Left lobe of liver (tissue), 2 donors: ENCODE measurements around the gene TBC1D12. TPM values are rescaled to one million over a fixed set of nuclear protein-coding genes. Genes with fewer than 3 reads are reported as not detected.
"Not testable (repeated sequence)": the region's sequence is repeated elsewhere in the genome, so short reads cannot be mapped to it uniquely, and the experiment has no call there.

Experiments used
- ATAC-seq: fragments of 200-7000 bp; cut with Tn5 transposase; one replicate; pipeline ENCODE4 v1.9.1; 2020; ENCODE audit warnings: mild to moderate bottlenecking, moderate library complexity
- DNase-seq: peaks from one replicate; pipeline ENCODE4 v3.0.0-alpha.2; 2020; ENCODE audit warnings: low spot score
- total RNA-seq: library from RNA; stranded (reverse); gene quantifications from one replicate; pipeline ENCODE4 v1.2.1, GENCODE V29; 2021
- donor health status: DM: no; HTN: no; CAD: no; lungs with moderate emphysema.
- donor health status: DM: no; HTN: yes; CAD: no.

Gene TBC1D12
- 4.5 TPM for total RNA-seq

DNA sequence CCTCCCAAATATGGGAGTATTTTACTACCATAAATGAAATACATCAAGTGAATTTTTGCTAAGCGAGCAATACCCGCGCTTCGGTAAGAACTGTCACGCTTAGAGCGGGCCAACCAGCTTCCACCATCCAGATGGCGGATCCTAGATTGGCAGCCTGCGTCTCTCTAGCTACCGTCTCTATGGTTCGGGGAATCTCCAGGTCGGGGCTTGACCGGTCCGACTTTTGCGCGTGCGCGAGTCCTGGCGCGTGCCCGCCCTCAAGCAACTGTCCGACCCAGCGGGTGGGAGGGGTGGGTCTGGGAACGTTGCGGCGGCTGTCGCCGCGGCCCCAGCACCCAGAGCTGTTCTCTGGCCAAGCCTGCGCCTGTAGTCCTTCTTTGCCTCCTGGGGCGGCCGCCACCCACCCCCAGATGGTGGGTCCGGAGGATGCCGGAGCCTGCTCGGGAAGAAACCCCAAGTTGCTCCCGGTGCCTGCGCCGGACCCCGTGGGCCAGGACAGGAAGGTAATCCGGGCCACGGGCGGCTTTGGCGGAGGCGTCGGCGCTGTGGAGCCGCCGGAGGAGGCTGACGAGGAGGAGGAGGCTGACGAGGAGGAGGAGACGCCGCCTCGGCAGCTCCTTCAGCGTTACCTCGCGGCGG is at the start of gene TBC1D12:
TBC1D12 (plus strand) TSS at position 338 of the 639 bp plus-strand sequence; CDS start at position 411, 73 bp downstream.
- ATAC-seq, result peak; percentile 91
- DNase-seq, result peak; percentile 96

DNA sequence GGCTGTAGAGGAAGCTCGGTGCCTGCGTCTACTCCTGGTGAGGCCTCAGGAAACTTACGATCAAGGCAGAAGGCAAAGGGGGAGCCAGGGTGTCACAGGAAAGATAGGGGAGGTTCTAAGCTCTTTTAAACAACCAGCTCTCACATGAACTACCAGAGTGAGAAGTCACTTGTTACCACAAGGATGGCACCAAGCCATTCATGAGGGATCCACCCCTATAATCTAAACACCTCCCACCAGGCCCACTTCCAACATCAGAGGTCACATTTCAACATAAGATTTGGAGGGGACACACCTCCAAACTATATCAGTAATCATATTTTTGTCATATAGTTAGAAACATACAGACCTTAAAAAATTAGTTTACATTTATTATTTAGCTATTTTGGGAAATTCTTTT is 49.0 kb upstream of the TBC1D12 start:
- DNase-seq (no peak), ATAC-seq (no peak)

DNA sequence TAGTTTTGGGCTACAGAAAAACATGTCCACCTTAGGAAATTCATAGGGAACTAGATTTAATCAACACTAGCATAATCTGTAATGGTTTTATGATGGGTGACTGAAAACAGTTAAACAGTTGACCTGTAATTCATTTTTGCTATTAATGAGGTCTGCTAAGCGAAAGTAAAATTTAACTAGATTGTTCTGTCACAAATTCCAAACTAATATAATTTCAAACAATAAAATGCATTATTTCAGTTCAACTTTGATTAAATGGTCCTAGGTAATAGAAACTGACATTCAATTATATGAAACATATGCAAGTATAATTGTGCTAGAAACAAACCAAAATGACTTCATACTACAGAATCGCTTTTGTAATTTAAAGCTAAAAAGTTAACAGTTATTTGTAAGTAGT is 46.5 kb upstream of the TBC1D12 start:
- DNase-seq, result no peak
- no peak for ATAC-seq

DNA sequence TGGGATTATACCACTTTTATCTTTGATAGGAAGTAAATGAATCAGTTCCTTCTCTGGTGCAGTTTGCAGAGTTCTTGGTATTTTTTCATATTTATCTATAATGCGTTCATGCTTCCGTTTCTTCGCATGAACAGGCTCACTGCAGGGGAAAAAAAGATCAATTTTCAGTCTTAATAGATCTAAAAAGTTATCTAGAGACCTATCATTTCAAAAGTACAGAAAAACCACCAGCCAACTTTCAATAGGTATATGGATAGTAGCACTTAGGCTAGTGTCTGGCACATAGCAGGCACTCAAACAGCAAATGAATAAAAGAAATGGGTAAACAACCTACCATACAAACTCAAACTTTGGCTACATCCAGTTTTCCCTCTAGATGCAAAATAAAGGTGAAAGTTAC is 45.1 kb upstream of the TBC1D12 start:
- ATAC-seq, result no peak
- no peak for DNase-seq

DNA sequence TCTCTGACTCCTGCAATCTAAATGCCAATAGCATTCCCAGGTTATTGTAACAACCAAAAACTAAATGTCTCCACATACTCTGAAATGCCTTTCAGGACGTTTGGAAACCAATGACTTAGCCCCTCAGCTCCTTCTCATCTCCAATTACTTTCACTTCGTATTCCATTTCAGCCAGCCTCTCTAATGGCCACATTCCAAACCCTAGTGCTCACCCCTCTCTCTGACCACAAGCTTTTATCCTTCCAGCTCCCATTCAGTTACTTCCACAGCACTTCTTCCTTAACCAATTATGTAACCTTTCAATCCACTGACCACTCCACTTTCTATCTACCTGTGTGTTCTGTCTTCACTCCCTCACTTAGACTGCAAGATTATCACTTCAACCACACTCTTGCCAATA is 43.9 kb upstream of the TBC1D12 start:
- DNase-seq (no peak), ATAC-seq (no peak)

DNA sequence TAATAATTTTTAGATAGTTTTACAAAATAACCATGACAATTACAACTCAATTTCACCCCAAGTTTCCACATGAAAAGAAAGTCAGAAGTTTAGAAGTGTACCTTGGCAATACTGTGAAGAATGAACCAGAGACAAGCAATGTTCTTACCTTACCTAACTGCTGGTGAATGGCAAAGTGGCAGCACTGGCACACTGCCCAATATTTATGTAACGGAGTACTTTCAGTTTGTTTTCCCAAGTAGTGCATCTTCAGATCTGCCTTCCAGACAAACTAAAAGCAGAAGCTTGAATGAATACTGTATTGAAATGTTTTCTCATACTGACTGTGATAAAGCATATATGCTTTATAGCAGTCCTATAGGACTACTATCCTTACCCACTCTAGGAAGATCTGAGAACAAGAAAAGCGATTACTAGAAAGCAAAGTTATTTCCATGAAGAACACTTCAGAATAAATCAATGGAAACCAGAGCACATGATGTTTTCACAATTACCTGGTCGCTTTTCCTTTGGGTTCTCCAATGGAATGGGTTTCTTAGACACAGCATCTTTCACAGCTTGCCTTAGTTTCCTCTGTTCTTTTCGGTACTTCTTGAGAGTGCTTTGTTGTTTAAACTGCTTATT is 41.1 kb upstream of the TBC1D12 start:
- peak; percentile 44 for ATAC-seq
- DNase-seq, result peak; percentile 69

DNA sequence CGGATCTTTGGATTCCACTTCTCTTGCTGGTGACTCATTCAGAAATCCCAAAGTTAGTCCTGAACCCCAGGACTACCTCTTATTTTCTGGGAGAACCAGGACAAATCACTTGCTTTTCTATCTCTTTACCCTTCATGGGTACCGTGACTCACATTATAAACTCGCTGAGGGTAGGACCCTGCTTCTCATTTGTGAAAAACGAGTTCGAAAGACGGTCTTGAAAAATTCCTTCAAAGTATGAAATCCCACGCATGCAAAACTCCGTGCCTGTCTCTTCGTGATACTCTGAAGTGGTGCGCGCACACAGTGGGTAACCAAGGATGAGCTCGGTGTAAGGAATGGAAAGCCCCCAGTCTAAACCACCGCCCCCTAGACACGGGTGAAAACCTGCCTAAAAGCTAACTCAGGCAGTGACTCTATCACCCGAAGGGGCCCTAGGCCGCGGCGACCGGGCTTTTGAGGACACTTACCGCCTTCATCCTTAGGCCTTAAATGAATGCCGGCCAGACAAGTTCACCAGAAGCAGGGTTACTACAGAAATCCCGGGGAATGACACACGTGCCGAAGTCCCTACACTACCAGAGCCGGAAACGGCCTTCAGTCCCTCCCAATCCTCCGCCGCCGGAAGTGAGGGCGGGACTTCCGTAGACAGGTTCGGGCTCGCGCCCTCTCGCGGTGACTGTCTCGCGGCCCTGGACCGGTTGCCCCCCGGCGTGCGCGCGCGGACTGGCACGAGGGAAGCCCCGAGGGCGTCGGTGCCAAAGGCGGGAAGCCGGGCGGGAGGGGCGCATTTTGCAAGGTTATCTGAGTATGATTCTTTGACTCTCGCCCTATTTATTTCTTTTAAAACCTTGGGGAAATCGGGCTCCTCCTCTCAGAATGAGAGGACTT is 39.7 kb upstream of the TBC1D12 start, which contains the start of gene NOC3L:
NOC3L (minus strand) TSS at position 580 of the 891 bp plus-strand sequence; CDS start at position 479, 101 bp downstream.
- DNase-seq, result peak; percentile 96
- ATAC-seq, result peak; percentile 100

DNA sequence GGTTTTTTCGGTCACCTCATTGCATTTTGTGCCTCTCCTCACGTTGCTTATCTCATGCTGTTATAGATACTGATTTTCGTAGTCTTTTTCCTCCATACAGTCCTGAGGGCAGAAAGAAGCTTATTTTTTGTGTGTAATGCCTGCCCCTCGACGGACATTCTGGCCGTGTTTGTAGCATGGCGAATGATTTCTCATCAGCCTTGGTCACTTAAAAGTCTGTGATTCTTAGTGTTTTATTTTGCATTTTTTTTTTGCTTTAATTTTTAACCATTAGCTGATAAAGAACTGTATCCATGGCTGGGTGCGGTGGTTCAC is 39.1 kb upstream of the TBC1D12 start:
- DNase-seq (no peak), ATAC-seq (no peak)

DNA sequence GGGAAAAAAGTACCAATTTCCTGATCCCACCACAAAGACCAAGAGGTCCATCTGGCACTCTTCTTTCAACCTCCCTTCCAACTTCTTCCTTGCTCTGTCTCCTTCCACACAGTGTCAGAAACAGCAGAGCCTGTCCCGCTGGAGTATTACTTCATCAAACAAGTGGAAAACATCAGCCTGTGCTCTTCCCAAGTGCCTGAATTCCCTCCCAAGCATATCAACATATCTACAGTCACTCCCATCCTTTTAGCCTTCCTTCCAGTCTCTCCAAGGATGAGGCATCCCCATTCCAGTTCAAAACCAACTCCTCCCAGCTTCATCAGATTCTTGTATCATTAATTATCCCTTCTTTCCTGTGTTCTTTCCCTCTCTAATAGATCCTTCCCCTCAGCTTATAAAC is 37.9 kb upstream of the TBC1D12 start:
- no peak for ATAC-seq
- DNase-seq, result no peak

DNA sequence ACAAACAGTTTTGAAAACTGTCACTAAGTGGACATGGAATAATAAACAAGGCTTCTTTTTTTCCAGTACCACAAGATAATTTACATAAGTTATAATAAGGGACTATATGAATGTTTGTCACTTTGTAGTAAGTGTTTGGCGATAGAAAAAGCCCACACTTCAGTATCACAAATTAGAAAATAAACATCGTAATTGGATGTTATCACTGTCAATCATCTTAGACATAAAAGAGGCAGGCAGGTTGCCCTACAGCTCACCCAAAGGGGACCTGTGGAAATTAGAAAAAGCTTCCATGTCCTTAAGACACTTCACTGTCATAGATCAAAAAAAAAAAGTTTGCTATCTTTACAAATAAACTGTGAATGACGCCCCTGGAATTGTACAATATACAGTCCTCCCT is 36.0 kb upstream of the TBC1D12 start:
- ATAC-seq (no peak), DNase-seq (no peak)

DNA sequence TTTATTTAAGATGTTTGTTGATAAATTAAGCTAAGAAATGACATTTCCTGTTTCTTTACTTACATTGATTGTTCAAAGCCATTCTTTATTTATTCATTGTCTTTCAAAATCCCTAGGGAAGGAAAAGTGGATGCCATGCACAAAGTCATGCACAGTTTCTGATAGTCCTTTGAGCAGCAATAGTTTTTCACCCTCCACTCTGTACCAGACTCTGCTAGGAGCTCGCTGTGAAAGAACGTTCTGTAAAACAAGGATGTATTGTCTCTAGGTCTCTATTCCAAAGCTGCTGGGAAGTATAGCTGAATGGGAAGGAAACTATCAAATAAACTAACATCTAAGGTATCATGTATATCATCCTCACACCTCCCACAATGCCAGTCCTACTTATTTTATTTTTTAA is 31.8 kb upstream of the TBC1D12 start:
- ATAC-seq, result no peak
- no peak for DNase-seq

DNA sequence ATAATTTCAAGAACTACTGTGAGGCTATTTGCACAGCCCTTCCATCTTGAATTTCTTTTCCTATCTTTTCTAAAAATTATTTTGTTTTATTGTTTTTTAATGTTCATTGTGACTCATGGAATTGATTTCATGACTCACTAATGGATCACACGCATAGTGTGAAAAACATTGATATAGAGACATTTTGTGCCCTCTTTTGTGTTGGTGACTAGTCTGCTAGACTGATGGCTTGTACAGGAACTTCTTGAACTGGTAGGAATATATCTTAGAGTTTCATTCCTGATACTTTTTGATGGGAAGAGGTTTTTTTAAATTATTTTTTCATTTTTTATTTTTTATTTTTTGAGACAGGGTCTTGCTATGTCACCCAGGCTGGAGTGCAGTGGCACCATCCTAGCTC is 27.0 kb upstream of the TBC1D12 start:
- no peak for DNase-seq
- no peak for ATAC-seq

DNA sequence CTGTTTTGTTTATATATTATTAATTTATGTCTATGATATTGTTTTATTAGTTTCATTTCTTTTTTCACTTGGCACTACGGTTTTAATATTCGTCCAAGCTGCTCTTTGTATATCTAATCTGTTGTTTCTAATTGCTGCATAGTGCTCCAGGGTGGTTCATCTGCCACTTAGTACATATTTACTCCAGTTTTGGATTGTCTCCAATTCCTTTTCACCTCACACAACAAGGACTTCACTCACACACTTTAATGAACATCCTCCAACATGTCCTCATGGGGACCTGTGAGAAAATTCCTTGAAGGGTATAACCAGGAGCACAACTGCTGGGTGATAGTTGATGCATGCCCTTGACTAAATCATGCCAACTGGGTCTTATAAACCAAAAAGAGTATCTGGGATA is 25.5 kb upstream of the TBC1D12 start:
- no peak for DNase-seq

DNA sequence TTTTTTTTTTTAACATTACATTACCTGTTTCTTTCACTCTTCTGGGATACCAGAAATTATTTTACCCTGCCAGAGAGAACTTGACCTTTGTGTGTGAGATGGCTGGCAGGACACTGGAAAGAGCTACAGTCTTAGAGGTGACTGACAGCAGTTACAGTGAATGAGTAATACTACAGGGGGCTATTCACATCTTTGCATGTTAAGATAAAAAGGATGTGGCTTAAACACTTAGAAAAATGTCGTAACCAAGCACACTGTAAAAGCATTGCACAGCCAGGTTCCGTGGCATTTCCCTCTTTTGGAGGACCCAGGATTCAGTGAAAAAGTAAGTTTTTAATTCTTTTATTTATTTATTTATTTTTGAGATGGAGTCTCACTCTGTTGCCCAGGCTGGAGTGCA is 18.8 kb upstream of the TBC1D12 start:
- DNase-seq (no peak), ATAC-seq (no peak)

More for the DNA sequence above, 25.5 kb upstream of the TBC1D12 start:
- ATAC-seq, result no peak

DNA sequence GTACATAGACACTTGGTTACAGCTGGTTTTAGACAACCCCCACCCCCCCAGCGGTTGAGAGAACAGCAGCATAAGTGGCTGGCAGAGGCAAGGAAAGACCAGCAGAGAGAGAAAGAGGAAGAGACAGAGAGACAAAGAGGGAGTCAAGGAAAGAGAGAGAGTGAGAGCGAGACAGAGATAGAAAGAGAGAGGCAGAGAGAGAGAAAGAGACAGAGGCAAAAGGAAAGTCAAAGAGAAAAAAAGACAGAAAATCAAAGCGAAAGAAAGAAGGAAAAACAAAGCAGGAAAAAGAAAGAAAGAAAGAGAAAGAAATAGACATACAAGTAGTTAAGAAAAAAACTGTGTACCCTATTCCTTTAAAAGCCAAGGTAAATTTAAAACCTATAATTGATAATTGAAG is 16.6 kb upstream of the TBC1D12 start:
- ATAC-seq, DNase-seq: not testable (repeated sequence)

DNA sequence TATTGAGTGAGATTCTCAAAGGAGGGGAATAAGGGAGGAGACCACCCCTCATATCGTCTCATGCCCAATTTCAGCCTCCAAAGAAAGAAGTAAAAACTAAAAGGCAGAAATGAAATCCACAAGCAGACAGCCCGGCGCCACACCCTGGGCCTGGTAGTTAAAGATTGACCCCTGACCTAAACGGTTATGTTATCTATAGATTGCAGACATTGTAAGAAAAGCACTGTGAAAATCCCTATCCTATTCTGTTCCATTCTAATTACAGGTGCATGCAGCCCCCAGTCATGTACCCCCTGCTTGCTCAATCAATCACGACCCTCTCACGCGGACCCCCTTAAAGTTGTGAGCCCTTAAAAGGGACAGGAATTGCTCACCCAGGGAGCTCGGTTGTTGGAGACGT is 10.2 kb upstream of the TBC1D12 start:
- not testable (repeated sequence) for DNase-seq, ATAC-seq

DNA sequence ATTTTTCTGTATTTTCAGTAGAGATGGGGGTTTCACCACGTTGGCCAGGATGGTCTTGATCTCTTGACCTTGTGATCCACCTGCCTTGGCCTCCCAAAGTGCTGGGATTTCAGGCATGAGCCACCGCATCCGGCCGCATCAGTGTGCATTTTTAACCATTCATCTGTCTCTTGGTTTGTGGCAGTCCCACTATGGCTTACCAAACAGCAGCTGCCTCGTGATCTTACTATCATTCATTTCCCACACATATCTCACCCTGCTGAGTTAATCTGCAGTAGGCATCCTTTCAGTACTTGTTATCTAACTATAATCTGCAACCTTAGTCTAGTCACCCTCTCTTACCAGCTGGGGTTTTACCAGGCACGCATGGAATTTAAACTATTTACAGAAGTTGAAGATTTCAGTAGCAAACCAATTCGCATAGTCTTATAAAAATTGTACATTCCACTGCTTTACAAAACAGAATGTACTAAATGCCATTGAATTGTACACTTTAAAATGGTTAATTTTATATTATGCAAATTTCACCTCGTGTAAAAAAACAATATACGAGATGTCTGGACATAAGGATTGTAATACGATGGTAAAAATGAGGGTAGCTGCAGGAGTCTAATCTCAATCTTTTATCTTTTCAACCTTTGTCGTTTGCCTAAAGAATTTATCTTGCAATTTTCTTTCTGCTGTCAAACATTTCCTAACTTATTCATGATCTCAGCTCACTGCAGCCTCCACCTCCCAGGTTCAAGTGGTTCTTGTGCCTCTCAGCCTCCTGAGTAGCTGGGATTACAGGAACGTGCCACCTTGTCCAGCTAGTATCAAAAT is 4.6 kb upstream of the TBC1D12 start:
- ATAC-seq (no peak), DNase-seq (no peak)

DNA sequence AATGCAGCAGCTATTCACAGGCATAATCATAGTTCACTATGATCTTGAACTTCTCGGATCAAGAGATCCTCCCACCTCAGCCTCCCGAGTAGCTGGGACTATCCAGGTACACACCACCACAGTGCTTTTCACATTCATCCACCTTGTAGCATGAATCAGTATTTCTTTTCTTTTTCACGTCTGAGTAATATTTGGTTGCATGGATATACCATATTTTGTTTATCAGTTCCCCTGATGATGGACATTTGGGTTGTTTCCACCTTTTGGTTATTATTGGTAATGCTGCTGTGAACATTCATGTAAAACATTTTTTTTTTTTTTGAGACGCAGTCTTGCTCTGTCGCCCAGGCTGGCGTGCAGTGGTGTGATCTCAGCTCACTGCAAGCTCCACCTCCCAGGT is 3.6 kb upstream of the TBC1D12 start:
- DNase-seq (no peak), ATAC-seq (no peak)

DNA sequence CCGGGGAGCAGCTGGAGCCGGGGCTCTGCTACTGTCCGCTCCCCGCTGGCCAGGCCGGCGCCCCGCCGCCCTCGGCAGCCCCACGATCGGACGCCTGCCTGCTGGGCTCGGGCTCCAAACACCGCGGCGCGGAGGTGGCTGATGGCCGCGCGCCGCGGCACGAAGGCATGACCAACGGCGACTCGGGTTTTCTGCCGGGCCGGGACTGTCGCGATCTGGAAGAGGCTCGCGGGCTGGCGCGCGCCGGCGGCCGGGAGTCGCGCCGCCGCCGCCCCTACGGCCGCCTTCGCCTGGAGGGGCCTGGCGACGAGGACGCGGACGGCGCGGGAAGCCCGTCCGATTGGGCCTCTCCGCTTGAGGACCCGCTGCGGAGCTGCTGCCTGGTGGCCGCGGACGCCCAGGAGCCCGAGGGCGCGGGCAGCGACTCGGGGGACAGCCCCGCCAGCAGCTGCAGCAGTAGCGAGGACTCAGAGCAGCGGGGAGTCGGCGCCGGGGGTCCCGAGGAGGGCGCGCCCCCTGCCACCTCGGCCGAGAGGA is 570 bp downstream of the TBC1D12 start:
- ATAC-seq, result peak; percentile 63

DNA sequence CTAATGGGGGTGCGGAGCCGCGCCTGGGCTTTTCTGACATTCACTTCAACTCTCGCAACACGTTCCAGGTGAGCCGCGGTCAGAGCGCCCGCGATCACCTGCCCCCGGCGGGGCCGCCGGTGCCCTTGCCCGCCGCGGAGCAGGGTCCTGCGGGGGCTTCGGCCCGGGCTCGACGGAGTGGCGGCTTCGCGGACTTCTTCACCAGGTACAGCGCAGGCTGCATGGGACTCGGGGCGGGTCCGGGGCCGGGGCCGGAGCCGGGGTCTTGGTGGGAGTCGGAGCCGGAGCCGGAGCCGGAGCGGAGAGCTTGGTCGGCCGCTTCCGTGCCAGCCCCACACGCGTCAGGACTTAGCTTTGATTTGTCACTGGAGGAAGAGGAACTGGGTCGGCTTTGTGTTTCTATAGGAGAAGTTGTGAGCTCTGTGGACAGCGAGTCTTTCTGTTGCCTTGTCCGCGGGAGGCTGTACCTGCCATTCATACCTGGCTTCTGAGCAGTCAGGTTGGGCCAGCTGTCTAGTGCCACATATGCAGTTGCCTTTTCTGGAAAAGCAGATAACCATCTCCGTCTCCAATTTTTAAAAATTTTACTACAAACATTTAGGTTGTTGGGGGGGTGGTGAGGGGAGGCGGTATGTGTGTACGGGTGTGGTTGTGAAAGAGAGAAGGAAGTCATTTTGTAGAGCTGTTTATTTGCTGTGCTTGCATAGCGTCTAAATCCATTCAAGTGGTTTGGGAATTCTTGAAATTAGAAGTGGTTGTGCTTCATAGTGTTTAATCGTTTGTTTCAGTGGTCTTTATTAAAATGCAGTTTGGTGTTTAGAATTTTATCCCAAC is 1.3 kb downstream of the TBC1D12 start:
- peak; percentile 57 for ATAC-seq
- DNase-seq, result peak; percentile 66

More for the DNA sequence above, 570 bp downstream of the TBC1D12 start:
- DNase-seq, result peak; percentile 53
